OCI-LY3 (cell line): ENCODE data around the gene GAB1.

ENCODE experiments used
- H2AFZ ChIP-seq: fragments of 200-600, 300-600 bp; shearing (Covaris generic); 2 replicates; pipeline ENCODE4 v1.6.0; 2014; ENCODE audit warnings: antibody characterized with exemption, low read depth, low read length
- H3K27ac ChIP-seq: fragments of 200-600, 300-600 bp; sonication (generic); 2 replicates; pipeline ENCODE4 v1.5.1; 2014; ENCODE audit warnings: mild to moderate bottlenecking, low read length, moderate library complexity, mixed read lengths
- H3K27me3 ChIP-seq: fragments of 200-600, 300-600 bp; sonication (generic); 2 replicates; pipeline ENCODE4 v1.6.1; 2014; ENCODE audit warnings: low read depth, low read length, mixed read lengths
- H3K36me3 ChIP-seq: fragments of 200-600, 300-600 bp; sonication (generic); replicated peaks from 2 replicates; pipeline ENCODE3; 2014; ENCODE audit warnings: low read depth, low read length, mixed read lengths
- H3K4me1 ChIP-seq: fragments of 300-600, 200-600 bp; sonication (generic); 2 replicates; pipeline ENCODE4 v1.6.1; 2014; ENCODE audit warnings: low read length, mixed read lengths
- H3K4me2 ChIP-seq: fragments of 200-600, 300-600 bp; sonication (generic); 2 replicates; pipeline ENCODE4 v1.6.1; 2014; ENCODE audit warnings: low read length, mixed read lengths
- H3K4me3 ChIP-seq: fragments of 300-600, 200-600 bp; sonication (generic); 2 replicates; pipeline ENCODE4 v1.5.1; 2014; ENCODE audit warnings: antibody characterized with exemption, mild to moderate bottlenecking, low read length, moderate library complexity
- H3K79me2 ChIP-seq: fragments of 300-600, 200-600 bp; shearing (Covaris generic); 2 replicates; pipeline ENCODE4 v1.6.1; 2014; ENCODE audit warnings: mild to moderate bottlenecking, low read length, mixed read lengths
- H3K9ac ChIP-seq: fragments of 300-600, 200-600 bp; shearing (Covaris generic); 2 replicates; pipeline ENCODE4 v1.6.0; 2014; ENCODE audit warnings: mild to moderate bottlenecking, low read length, moderate library complexity
- H3K9me3 ChIP-seq: fragments of 200-600, 300-600 bp; shearing (Covaris generic); 2 replicates; pipeline ENCODE4 v1.6.1; 2014; ENCODE audit warnings: low read length, mixed read lengths; ENCODE audit not compliant: insufficient read depth
- H4K20me1 ChIP-seq: fragments of 200-600, 300-600 bp; sonication (generic); 2 replicates; pipeline ENCODE4 v1.6.1; 2016; ENCODE audit warnings: low read length, mixed read lengths; ENCODE audit not compliant: insufficient read depth
- EZH2phosphoT487 ChIP-seq: fragments of 200-600 bp; shearing (Covaris generic); IDR thresholded peaks from 2 replicates; pipeline ENCODE4 v1.6.1; 2018; ENCODE audit warnings: antibody characterized with exemption, mixed run types, low read depth
- TF ChIP-seq, protein P1 (sequence below): fragments of 200-600, 300-600 bp; sonication (generic); IDR thresholded peaks from 2 replicates; pipeline ENCODE4 v1.5.1; 2014; ENCODE audit warnings: antibody characterized with exemption, low read length, low read depth

Gene GAB1

DNA sequence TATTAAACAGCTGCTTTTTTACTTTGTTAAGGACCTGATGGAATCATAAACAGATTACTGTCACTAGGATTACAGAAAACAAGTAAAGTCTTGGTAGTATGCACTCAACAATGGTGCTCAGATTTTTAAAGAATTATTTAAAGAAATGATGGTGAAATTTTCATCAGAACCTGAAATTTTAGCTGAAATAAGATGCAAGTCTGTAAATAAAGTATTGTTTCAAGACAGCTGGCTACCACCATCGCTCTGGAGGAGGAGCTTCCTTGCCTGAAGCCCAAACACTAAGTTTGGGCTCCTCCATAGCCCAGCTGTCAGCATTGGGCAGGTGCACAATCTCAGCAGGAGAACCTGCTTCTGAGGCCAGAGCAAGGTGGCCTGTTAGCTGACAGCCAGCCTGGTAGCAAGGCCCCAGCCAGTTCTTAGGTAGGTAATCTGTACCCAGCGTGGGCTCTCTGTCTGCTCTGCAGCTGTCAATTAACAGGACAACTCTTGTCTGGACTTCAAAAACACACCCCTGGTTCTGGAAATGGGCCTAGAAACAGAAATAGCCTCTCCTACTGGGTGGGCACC, 4.6 kb downstream of the GAB1 start:
- H3K27me3 ChIP-seq: no peaks in the 10 kb centered on the region
- H3K36me3 ChIP-seq: peaks cover 19% of the 10 kb centered on the region
- peaks cover 26% of the 10 kb centered on the region for H4K20me1 ChIP-seq
- no peak overlapping the region for H3K27ac ChIP-seq
- no peaks in the 10 kb centered on the region; the same call in 1 of the 2 replicates for H3K79me2 ChIP-seq
- peaks cover 36% of the 10 kb centered on the region for H3K4me1 ChIP-seq
- H2AFZ ChIP-seq: no peak overlapping the region
- H3K9me3 ChIP-seq: no peaks in the 10 kb centered on the region
- H3K9ac ChIP-seq: no peak overlapping the region
- no peak for TF ChIP-seq EZH2phosphoT487
- TF ChIP-seq, protein P1, sequence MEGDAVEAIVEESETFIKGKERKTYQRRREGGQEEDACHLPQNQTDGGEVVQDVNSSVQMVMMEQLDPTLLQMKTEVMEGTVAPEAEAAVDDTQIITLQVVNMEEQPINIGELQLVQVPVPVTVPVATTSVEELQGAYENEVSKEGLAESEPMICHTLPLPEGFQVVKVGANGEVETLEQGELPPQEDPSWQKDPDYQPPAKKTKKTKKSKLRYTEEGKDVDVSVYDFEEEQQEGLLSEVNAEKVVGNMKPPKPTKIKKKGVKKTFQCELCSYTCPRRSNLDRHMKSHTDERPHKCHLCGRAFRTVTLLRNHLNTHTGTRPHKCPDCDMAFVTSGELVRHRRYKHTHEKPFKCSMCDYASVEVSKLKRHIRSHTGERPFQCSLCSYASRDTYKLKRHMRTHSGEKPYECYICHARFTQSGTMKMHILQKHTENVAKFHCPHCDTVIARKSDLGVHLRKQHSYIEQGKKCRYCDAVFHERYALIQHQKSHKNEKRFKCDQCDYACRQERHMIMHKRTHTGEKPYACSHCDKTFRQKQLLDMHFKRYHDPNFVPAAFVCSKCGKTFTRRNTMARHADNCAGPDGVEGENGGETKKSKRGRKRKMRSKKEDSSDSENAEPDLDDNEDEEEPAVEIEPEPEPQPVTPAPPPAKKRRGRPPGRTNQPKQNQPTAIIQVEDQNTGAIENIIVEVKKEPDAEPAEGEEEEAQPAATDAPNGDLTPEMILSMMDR: no peak
- H3K4me2 ChIP-seq: no peak overlapping the region
- no peak overlapping the region for H3K4me3 ChIP-seq

DNA sequence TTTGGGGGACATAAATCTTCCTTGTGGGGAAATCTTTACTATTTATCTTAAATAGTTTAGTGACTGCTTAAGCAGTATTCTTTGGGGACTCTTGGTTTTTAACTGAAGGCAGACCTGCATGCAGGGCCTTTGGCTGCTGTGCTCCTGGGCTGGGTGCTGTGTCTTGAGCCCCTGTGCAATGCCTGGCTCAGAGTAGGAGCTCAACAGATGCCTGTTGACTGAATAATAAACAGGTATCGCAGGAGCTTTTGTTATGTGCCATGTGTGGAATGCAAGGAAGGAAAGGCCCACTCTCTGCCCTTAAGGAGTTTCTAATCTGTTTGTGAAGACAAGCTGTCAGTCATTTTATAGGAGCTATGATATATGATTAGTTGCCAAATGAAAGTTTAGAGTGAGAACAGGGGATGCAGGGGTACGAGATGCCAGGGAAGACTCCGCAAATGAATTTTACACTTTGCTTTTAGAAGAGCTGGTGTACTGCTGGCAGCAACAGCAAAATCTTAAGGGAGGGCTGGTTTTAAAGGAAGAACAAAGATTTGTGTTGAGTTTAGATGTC, 6.7 kb downstream of the GAB1 start:
- Histone ChIP-seq H3K27me3 (no peaks in the 10 kb centered on the region), H3K36me3 (peaks cover 29% of the 10 kb centered on the region), H3K27ac (no peak overlapping the region), H3K9me3 (no peaks in the 10 kb centered on the region), H4K20me1 (peaks cover 20% of the 10 kb centered on the region), H3K4me1 (peaks cover 31% of the 10 kb centered on the region), H2AFZ (no peak overlapping the region), H3K4me2 (no peak overlapping the region), H3K9ac (no peak overlapping the region), H3K4me3 (no peak overlapping the region), H3K79me2 (no peaks in the 10 kb centered on the region; the same call in 1 of the 2 replicates)
- TF ChIP-seq, protein P1: no peak
- TF ChIP-seq EZH2phosphoT487: no peak

DNA sequence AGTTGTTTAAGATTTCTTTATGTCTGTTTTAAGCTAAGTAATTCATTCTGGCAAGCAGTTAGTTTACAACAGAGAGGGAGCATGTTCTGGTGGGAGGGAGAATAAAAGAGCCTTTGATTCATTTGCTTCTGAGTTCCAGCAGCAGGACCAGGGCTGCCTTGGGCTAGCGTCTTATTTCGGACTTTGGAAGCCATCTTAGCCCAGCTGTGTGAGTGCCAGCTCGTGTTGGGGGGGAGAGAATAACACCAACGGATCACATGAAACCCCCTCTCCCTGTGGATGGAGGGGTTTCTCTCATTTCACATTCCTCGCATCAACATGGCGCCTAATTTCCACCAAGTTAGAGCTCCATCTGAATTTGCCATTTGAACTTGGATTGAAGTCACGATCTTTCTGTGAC, 7.4 kb downstream of the GAB1 start:
- H2AFZ ChIP-seq: no peak overlapping the region
- H3K9ac ChIP-seq: no peak overlapping the region
- H3K4me2 ChIP-seq: no peak overlapping the region
- H3K27ac ChIP-seq: no peak overlapping the region
- no peaks in the 10 kb centered on the region for H3K27me3 ChIP-seq
- H4K20me1 ChIP-seq: peaks cover 13% of the 10 kb centered on the region
- no peaks in the 10 kb centered on the region for H3K9me3 ChIP-seq
- H3K36me3 ChIP-seq: peaks cover 23% of the 10 kb centered on the region
- H3K4me3 ChIP-seq: no peak overlapping the region
- H3K4me1 ChIP-seq: peaks cover 24% of the 10 kb centered on the region
- no peaks in the 10 kb centered on the region; the same call in 1 of the 2 replicates for H3K79me2 ChIP-seq
- TF ChIP-seq, protein P1: no peak
- no peak for TF ChIP-seq EZH2phosphoT487

DNA sequence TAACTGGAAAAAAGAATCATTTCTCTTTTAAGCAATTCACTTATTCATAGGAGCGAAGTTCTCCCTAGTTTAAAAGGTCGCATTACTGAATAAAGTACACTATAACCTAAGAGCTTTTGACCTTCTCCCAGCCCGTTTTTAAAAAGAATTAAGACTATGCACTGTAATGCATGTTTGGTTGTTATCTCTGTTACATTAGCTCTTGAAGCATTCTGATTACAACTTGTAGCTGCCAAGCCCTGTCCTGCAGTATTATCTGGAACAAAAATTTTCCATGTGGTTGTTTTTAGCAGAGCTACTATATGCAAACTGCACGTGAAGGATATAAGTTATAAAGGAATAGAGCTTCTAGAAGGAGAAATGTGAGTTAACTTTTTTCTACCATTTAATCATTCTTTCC, 8.1 kb downstream of the GAB1 start:
- H4K20me1 ChIP-seq: peaks cover 6% of the 10 kb centered on the region
- peaks cover 23% of the 10 kb centered on the region for H3K36me3 ChIP-seq
- peaks cover 18% of the 10 kb centered on the region for H3K4me1 ChIP-seq
- H3K9ac ChIP-seq: no peak overlapping the region
- no peak overlapping the region for H3K27ac ChIP-seq
- H3K79me2 ChIP-seq: no peaks in the 10 kb centered on the region; the same call in 1 of the 2 replicates
- no peaks in the 10 kb centered on the region for H3K9me3 ChIP-seq
- no peak overlapping the region for H2AFZ ChIP-seq
- no peak for TF ChIP-seq EZH2phosphoT487
- TF ChIP-seq, protein P1: no peak
- no peak overlapping the region for H3K4me3 ChIP-seq
- no peaks in the 10 kb centered on the region for H3K27me3 ChIP-seq
- H3K4me2 ChIP-seq: no peak overlapping the region
